GM21381 (cell line): Measurements from ENCODE around the gene PTPRG.

ENCODE experiments used
- ATAC-seq: cut with Tn5 transposase; IDR thresholded peaks from one replicate; pipeline ENCODE4 v1.9.1; 2021; ENCODE audit warnings: mild to moderate bottlenecking, moderate library complexity; ENCODE audit not compliant: unreplicated experiment

Gene PTPRG

DNA sequence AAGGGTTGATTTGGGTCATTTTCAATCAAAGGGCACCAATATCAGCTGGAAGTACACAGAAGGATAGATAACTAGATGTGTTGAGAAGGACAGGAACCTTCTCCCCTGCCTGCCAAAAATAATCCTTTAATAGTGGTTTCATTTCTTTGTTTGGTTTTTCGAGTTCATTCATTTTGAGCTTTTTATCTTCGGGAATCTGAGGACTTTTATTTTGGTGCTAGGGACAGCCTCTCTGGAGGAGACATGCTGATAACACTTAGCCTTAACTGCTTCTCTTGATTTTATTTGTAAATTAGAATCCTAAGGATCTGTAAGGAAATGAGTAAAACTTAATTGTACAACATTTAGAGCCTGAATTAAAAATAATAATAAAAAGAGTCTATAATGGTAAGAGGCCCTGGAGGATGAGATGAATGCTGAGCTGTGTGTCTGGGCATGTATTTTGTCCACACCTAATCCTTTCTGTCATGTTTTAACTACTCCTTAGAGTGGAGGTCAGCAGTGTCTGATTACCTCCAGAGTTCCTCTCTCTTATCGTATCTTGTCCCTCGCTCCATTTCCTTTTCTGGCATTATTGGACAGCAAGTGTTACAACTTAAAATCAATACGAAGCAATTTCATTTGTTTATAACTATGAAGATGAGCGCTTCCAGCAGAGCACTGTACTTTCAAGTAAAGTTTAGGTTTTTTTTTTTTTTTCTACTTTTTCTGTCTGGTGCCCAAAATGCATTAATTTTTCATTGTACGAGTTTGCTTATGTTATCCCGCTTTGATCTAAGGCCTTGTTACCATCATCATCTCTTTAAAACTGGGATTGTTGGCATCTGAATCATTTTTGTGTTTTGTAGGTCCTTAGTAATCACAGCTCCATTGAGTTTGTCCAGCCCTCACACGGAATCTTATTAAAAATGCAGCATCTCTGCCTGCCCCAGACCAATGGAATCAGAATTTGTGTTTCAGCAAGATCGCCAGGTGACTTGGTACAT, 22.8 kb downstream of the PTPRG start:
- no peak for ATAC-seq

DNA sequence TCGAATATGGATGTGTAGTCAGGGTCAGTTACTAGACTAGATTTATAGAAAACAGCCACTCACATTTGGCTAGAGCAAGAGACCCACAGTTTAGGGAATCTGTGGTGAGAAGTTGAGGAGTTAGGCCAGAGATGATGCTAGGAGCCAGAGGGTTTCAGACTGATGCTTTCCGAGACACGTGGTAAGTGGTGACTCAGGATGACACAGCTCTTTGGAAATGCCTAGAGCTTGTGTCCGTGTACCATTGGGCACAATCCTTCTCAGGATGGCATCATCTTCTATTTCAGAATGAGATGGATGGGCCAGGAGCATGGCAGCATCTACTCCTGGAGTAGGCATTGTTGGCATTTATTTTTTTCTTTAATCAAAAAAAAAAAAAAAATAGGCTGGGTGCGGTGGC, 28.5 kb downstream of the PTPRG start:
- no peak for ATAC-seq

DNA sequence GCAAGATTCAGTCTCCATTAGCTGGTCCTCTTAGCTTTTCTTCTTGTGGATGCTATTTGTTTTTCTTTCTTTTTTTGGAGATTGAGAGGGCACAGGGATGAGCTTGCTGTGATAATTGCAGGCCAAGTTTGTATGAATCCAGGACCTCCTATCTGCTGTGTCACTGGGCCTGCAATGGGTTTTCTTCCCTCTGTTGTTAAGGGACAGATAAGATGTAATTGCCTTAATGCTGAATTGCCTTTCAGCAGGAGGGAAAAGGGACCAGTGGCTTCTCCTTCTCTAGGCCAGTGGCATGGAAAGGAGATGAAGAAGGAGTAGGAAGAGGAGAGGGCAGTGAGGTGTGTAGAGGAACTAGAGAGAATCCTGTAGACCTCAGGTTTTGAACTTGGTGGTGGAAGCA, 29.9 kb downstream of the PTPRG start:
- no peak for ATAC-seq

DNA sequence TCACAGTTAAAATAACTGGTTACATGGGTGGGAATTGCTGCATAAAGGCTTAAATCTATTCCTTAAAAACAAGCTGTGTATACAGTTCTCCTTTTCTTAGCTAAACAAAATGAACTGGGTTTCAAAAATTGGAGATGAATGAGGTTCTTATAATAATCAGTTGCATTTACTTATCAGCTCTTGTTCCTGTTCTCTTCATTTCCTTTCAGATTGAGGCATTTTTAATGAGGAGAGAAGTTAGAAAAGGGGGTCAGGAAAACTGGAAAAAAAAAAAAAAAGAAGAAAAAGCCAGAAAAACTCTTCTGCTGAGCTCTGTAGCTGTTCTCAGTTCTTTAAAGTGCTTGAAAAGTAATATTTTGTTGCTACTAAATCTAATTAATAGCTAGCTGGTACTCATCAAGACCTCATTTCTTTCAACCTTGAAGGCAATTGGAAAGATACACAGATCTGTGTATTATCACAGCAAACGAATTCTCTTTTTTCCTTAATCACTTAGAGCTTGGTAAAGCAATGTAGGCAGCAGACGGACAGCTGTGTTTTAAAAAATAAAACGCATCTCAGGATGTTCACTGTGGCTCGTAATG, 32.2 kb downstream of the PTPRG start:
- no peak for ATAC-seq

DNA sequence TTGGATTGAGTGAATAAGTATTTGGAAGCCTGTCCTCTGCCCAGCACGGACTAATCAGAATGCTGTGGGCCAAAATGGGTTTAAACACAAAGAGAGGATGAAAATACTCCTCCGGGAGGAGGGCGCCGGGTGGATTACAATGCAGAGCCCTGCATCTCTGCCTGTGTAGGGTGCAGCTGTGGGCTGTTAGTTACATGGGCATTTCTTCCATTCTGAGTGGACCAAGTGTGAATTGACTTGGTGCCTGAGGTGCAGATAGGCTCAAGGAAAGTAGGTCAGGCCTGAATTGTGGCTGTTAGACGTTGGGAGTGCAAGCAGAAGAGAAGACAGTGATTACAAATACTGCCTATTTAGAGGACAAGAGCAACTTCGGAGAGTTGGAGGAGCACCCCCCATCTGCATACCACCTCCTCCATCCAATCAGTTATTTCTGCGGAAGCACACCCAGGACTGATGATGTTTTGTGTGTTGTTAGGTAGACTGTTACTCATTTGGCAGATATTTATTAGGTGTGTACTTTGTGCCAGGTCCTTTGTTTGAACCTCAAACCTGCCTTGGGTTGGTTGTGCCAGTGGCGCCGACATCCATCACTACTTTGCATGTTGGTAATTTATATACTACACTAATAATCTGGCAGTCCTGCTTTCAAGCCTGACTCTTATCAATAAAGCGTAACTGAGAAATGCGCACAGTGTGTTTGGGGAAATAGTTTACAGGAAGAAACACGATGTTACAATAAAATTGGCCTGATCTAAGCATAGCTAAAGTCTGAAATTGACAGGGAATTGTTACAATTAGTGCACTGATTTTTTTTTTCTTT, 33.0 kb downstream of the PTPRG start:
- ATAC-seq, result no peak

DNA sequence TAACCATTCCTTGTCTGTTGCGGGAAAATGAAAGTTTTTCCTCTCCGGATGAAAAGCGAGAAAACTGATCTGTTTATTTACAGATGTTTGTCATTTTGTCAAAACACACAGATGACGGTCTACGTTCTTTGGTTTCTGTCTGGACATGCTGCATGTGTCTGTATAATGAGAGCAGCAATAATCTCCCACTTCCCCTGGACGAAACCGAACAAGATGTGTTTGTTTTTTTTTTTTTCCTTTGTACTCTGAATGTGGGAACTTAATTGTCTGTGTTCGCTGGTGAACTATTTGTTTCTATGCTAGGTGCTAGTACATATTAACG, 33.6 kb downstream of the PTPRG start:
- ATAC-seq, result no peak

DNA sequence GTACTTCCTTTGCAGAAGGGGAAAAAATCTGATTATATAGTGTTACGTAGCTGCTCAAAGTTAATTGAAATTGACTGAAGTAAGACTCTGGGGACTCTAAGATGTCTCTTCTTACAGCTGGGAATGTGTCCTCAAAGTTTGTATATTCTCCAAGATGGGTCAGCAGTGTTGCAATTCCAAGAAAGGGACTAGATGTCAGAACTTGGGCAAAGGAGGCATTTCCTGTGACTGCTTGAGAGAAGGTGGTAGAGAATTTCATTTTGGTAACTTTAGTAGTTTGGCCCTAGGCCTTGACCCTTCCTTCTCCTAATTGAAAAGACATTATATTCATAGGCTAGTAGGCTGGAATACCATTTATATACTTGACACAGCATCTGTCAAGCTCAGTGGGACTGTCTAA, 33.9 kb downstream of the PTPRG start:
- ATAC-seq, result no peak

DNA sequence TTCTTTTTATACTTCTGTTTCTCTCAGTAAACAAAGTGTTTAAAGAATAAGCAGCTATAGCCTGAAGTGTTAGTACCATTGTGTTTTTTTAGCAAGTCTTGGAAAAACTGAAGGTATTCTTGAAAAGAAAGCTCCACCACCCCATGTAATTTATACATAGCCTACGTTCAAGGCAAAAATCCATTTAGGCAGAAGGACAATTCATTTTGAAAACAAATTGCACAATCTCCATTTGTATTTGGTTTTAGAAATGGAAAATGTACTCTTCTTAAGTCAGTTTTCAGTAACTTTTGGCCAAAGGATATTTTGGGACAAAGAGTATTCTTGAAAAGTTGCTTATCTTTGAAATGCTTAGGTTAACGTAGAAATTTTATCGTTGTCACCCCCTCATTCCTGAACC, 34.5 kb downstream of the PTPRG start:
- no peak for ATAC-seq

DNA sequence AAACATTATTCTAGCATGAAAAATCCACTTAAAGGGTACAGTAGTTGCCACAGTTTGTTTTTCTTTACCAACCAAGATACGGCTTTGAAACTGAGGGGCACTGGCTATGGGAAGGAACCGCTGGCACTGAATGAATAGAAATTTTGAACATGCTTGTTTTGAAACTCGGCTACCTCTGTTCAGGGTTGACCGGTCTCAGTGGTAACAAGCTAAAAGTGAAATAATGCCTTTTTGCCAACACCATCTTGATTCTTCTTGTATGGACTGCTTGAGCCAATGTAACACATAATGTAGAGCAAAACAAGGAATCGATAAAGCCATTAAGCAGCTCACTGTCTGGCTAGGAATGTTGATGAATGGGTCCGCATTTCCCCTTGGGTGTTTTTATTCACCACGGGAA, 36.5 kb downstream of the PTPRG start:
- no peak for ATAC-seq

DNA sequence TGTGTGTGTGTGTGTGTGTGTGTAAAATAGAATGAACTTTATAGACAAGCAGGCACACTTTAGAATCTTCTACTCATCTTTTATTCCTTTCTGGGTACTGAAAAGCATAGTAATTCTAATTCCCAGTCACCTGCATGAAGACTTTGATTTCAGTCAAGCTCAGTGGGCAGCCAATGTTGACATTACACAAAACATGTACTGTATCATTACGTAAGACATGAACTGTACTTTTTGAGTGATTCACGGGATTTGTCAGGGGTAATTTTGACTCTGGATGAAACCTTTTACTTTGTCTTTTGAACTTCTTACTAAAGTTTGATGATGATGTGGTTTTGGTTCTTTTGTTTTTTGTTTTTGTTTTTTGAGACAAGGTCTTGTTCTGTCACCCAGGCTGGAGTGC, 38.8 kb downstream of the PTPRG start:
- no peak for ATAC-seq

DNA sequence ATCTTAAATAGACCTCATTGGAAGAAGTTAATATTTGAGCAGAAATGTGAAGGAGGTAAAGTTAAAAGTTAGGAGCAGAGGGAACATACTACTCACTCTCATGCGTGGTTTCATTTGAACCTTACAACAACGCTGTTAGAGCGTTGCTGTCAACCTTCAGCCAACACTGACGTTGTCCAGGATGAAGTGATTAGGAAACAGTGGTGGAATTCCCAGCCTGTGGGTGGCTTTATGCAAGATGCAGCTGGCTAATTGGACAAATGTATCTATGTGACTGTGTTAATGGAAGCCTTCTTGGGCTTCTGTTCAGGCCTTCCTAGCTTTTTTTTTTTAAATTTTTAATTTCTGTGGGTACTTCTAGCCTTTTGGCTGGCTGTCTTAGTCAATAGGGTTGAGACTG, 40.5 kb downstream of the PTPRG start:
- ATAC-seq, result no peak

DNA sequence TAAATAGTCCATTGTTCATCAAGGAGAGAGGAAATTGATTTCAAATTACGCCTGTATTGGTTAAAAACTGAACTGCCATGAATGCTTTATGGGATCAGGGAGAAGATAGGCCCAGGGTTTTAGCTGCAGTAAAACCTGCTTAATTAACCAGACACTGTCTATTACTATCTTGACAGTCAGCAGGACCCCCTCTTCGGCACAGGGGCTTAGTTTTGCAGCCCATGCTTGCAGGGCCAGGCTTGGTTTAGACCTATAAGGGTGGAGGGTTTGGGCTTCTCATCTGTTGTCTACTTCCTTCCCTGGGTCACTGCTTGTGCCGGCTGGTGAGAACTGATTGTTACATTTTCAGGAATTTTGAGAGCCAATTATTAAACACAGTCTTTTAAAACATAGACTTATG, 41.1 kb downstream of the PTPRG start:
- ATAC-seq, result no peak

DNA sequence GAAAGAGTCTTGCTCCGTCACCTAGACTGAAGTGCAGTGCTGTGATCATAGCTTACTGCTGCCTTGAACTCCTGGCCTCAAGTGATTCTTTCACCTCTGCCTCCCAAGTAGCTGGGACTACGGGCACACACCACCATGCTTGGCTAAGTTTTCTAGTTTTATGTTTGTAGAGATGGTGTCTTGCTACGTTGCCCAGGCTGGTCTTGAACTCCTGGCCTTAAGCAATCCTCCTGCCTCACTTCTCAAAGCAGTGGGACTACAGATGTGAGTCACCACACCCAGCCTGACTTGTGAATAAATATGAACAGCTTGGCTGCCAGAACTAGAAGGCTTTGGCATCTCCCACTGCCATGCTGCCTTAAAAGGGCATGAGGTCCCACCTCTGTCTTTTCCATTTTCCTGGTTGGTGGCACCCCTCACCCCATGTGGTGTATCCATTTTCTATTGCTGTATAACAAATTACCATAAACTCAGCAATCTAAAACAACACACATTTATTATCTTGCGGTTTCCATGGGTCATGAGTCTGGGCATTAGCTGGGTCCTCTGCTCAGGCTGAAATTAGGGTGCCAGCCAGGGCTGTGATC, 44.3 kb downstream of the PTPRG start:
- no peak for ATAC-seq

DNA sequence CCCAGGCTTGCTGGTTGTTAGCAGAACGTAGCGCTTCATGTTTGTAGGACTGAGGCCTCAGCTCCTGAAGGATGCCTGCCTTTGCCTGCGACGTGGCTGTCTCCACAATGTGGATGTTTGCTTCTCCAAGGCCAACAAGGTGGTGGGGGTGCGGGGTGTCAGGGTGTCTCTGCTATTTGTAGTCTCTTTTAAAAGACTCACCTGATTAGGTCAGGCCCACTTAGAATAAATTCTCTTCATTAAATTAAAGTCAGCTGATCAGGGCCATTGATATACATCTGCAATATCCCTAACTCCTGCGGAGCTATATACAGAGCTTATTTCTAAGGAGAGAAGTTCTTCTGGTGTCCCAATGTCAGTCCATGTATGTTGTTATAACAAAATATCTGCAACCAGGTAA, 44.8 kb downstream of the PTPRG start:
- ATAC-seq, result no peak

DNA sequence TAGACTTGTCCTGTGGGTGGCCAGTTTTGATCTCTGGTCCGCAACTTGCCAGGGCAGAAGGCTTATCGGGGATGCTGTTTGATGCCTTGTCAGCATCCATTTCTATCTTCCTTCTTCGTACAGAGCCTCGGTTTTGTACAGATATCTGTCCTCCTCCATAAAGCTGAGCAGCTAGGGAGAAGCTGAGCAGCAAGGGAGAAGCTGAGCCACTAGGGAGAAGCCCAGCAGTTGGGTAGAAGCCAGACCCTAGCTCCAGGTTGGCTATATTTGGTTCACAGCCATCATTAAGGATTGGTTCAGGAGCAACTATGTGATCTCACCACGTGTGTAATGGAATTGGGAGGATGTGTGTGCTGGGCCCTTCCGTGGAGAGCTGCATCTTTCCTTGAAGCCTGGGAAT, 46.7 kb downstream of the PTPRG start:
- ATAC-seq, result no peak

DNA sequence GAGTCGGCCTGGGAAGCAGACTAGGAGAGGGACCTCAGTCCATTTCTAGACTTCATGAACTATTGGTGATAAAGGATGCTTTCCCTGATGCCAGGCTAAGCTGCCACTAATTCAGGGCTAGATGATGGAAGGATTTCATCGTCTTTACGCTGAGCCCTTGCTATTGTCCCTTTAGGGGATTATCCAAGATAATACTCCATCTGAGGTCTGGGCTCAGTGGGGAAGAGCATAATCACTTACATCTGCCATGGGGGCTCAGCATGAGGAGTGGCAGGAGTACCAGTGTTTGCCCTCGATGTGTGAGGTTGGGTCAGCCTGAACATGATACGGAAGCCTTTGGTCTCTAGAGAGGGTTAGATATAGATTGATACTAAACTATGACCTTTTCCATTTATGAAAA, 47.3 kb downstream of the PTPRG start:
- no peak for ATAC-seq

DNA sequence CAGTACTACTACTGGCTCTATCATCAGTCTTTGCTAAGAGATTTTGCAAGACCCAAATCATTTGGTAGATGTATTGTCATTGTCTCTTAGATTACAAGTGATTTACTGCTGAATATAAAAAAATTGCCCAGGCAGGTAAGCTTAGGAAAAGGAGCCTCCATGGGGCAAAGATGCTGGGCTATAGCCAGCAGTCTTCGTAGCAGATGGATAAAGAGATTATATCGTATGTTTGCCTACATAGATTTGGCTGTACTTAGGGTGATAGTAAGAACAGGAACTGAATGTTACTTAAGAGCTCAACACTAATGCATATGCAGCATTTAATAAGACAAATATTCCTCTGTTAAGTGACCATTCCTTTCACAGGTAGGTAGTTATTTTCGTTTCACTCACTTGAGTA, 48.9 kb downstream of the PTPRG start:
- no peak for ATAC-seq

DNA sequence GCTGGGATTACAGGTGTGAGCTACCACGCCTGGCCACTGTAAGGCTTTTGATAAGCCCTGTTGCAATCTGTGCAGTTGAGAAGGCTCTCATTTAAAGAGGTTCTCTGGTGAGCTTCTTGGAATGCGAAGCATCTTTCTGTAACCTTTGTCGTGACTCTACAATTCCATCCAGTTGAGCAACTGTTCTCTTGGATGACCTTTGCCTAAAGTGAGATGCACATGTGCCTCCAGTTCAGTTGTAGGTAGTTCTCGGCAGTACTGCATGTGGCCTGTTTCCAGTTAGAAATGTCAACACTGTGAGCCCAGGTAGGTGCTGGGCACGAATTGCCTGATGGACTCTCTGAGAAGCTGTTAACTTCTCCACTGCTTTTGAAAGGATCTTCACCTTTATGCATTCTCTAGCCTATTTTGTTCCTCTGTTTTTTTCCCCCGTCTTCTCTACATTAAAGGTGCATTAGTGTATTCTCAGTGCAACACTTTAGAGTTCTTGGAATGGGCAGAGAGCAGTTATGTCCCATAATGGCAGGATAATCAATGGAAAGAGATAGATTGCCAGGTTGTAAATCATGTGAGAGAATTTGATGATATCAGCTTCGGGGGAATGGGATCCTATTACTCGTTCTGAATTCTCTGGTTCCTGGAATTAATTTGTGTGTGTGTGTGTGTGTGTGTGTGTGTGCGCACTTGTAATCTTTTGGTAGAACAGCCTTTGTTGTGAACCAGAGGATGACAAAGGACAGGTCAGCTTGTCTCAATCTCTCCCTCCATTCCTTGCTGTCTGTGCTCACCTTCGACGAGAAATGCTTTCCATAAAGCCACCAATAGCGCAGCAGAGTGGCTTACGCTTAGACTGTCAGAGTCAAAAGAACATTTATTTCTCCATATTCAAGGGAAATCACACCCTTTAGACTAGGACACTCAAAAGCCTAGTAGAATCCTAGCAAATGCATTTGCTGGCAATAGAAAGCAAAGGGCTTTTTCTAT, 51.1 kb downstream of the PTPRG start:
- ATAC-seq, result no peak

DNA sequence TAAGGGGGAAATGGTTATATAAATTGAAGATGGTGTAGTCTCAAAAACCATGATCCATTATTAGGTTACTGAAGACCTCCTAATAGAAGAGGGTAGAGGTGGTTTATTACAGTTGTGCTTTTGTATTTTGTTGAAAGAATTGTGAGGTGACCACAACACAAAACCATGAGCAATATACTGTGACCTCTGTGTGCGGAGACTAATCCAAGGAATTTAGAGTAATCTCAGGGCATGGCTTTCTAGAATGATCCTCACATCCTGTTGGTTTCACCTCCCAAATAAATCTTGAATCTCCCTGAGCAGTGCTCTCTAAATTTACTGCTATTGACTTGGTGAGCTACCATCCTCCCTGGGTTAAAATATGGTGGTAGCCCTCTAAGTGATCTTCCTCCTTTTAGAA, 52.3 kb downstream of the PTPRG start:
- no peak for ATAC-seq

DNA sequence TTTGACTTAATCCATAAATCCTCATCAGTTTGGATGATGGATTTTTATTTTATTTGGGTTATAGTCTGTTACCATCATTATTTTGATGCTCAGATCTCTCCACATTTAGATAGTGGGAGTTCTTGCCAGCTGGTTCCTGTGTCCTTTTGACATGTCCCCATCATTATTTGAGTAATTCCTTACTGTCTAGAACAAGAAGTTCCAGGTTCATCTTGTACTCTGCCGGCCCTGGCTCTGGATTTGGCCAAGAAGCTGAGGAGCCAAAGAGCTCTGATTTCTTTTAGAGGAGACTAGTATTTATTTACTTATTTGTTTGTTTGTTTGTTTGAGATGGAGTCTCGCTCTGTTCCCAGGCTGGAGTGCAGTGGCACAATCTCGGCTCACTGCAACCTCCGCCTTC, 54.3 kb downstream of the PTPRG start:
- ATAC-seq, result no peak
